ENCODE measurements around the gene LYRM9.

DNA sequence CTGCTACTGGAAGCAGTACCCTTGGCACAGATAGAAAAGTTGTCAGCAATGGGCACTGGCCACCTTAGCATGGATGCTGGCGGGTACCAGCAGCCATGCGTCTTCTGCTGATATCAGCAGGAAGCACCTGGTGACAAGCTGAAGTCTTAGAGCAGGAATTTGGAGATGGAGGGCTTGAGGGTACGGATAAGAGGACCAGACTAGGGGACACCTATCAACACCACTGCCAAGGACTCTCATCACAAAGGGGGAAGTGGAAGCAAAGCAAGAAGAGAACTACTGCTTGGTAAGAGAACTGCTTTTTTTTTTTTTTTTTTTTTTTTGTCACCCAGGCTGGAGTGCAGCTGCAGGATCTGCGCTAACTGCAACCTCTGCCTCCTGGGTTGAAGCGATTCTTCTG lies 35.4 kb upstream of the LYRM9 start:
- TF ChIP-seq, protein P1, sequence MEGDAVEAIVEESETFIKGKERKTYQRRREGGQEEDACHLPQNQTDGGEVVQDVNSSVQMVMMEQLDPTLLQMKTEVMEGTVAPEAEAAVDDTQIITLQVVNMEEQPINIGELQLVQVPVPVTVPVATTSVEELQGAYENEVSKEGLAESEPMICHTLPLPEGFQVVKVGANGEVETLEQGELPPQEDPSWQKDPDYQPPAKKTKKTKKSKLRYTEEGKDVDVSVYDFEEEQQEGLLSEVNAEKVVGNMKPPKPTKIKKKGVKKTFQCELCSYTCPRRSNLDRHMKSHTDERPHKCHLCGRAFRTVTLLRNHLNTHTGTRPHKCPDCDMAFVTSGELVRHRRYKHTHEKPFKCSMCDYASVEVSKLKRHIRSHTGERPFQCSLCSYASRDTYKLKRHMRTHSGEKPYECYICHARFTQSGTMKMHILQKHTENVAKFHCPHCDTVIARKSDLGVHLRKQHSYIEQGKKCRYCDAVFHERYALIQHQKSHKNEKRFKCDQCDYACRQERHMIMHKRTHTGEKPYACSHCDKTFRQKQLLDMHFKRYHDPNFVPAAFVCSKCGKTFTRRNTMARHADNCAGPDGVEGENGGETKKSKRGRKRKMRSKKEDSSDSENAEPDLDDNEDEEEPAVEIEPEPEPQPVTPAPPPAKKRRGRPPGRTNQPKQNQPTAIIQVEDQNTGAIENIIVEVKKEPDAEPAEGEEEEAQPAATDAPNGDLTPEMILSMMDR (IDR thresholded peaks at IDR 0.05): no peak
- TF ChIP-seq POLR2A (IDR thresholded peaks at IDR 0.05): no peak
